Type B pancreatic cell (in vitro differentiated cells): ENCODE results near the gene CTAG1B. TPM values are rescaled to one million over a fixed set of nuclear protein-coding genes. Genes with fewer than 3 reads are reported as not detected.
"Not testable (repeated sequence)": the region's sequence is repeated elsewhere in the genome, so short reads cannot be mapped to it uniquely, and the experiment has no call there.

ENCODE experiments used
- DNase-seq: peaks from one replicate; pipeline ENCODE4 v3.0.0; 2021; ENCODE audit warnings: mixed read lengths; ENCODE audit not compliant: unreplicated experiment; ENCODE audit errors: extremely low spot score
- H3K27ac Mint-ChIP-seq: 2 replicates; pipeline ENCODE4 v1.8.0; 2021; ENCODE audit warnings: mild to moderate bottlenecking, mixed read lengths
- H3K27me3 Mint-ChIP-seq: 2 replicates; pipeline ENCODE4 v1.8.0; 2021; ENCODE audit warnings: mixed read lengths
- H3K36me3 Mint-ChIP-seq: 2 replicates; pipeline ENCODE4 v1.8.0; 2021; ENCODE audit warnings: mixed read lengths
- H3K4me1 Mint-ChIP-seq: one replicate; pipeline ENCODE4 v1.8.0; 2021; ENCODE audit warnings: mixed read lengths; ENCODE audit not compliant: unreplicated experiment
- H3K4me3 Mint-ChIP-seq: 2 replicates; pipeline ENCODE4 v1.8.0; 2021; ENCODE audit warnings: mild to moderate bottlenecking, mixed read lengths
- H3K9me3 Mint-ChIP-seq: 2 replicates; pipeline ENCODE4 v1.8.0; 2021; ENCODE audit warnings: mixed read lengths
- long read RNA-seq: library from polyadenylated mRNA; unstranded; transcript quantifications from one replicate; pipeline ENCODE4 v2.0.0, GENCODE V29; 2020
- total RNA-seq: library from RNA; stranded (reverse); gene quantifications from 2 replicates; pipeline ENCODE4 v1.2.1, GENCODE V29; 2021; ENCODE audit warnings: low replicate concordance
- TF ChIP-seq, protein P1 (sequence below): fragments of 200-600 bp; sonication (generic); conservative IDR thresholded peaks from 2 replicates; pipeline ENCODE4 v1.5.0; 2021; ENCODE audit warnings: antibody characterized with exemption, mild to moderate bottlenecking

The CTAG1B gene
- total RNA-seq = not detected in 2 replicates
- long read RNA-seq = 0 reads

DNA sequence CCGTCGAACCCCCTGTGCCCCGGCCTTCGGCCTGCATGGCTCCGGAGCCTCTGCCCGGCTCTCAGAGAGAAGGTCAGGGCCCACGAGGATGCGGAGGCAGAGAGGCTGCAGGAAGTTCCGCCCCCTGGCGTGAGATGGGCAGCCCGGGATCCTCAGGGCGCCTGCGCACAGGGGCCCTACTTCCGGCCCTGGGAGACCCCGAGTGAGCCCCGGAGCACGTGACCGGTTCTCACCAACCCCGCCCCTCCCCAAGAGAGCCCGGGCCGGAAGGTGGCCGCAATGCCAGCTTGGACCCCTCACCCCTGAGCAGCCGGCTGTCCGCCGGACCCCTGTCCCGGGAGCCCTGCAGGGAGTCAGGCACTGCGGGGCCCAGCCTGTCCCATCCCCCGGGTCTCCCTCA lies at the start of gene CTAG1B:
TSS of gene CTAG1B (minus strand) at position 101 of the 400 bp plus-strand sequence. CDS start at position 37, 64 bp downstream.
- not testable (repeated sequence) for H3K36me3 Mint-ChIP-seq, H3K27ac Mint-ChIP-seq, H3K9me3 Mint-ChIP-seq, H3K4me3 Mint-ChIP-seq, H3K4me1 Mint-ChIP-seq, DNase-seq, H3K27me3 Mint-ChIP-seq

DNA sequence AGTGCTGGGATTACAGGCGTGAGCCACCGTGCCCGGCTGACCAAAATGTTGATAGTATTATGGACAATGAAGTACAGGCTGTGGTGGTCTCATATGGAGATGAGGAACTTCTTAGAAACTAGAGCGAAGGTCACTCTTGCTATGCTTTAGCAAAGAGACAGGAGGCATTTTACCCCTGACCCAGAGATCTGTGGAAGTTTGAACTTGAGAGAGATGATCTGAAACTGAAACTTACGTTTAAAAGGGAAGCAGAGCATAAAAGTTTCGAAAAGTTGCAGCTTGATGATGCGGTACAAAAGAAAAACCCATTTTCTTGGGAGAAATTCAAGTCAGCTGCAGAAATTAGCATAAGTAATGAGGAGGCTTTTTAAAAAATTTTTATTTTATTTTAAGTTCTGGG lies 42.8 kb upstream of the CTAG1B start:
- no peaks in the 10 kb centered on the region for H3K4me1 Mint-ChIP-seq
- H3K27me3 Mint-ChIP-seq = no peaks in the 10 kb centered on the region
- H3K4me3 Mint-ChIP-seq = no peak overlapping the region
- no peak for DNase-seq
- no peaks in the 10 kb centered on the region for H3K36me3 Mint-ChIP-seq
- peaks cover 12% of the 10 kb centered on the region for H3K9me3 Mint-ChIP-seq
- no peak overlapping the region for H3K27ac Mint-ChIP-seq
- TF ChIP-seq, protein P1, sequence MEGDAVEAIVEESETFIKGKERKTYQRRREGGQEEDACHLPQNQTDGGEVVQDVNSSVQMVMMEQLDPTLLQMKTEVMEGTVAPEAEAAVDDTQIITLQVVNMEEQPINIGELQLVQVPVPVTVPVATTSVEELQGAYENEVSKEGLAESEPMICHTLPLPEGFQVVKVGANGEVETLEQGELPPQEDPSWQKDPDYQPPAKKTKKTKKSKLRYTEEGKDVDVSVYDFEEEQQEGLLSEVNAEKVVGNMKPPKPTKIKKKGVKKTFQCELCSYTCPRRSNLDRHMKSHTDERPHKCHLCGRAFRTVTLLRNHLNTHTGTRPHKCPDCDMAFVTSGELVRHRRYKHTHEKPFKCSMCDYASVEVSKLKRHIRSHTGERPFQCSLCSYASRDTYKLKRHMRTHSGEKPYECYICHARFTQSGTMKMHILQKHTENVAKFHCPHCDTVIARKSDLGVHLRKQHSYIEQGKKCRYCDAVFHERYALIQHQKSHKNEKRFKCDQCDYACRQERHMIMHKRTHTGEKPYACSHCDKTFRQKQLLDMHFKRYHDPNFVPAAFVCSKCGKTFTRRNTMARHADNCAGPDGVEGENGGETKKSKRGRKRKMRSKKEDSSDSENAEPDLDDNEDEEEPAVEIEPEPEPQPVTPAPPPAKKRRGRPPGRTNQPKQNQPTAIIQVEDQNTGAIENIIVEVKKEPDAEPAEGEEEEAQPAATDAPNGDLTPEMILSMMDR = no peak

DNA sequence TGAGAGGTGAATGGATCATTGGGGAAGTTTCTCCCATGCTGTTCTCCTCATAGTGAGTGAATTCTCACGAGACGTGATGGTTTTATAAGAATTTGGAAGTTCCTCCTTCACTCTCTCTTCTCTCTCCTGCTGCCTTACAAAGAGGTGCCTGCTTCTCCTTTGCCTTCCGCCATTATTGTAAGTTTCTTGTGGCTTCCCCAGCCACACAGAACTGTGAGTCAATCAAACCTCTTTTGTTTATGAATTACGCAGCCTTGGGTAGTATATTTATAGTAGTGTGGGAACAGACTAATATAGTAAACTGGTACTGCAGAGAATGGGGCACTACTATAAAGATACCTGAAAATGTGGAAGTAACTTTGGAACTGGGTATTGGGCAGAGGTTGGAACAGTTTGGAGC lies 42.1 kb upstream of the CTAG1B start:
- no peaks in the 10 kb centered on the region for H3K4me1 Mint-ChIP-seq
- peaks cover 12% of the 10 kb centered on the region for H3K9me3 Mint-ChIP-seq
- H3K36me3 Mint-ChIP-seq = no peaks in the 10 kb centered on the region
- no peak overlapping the region for H3K4me3 Mint-ChIP-seq
- H3K27ac Mint-ChIP-seq = no peak overlapping the region
- TF ChIP-seq, protein P1 = no peak
- DNase-seq = no peak
- H3K27me3 Mint-ChIP-seq = no peaks in the 10 kb centered on the region

DNA sequence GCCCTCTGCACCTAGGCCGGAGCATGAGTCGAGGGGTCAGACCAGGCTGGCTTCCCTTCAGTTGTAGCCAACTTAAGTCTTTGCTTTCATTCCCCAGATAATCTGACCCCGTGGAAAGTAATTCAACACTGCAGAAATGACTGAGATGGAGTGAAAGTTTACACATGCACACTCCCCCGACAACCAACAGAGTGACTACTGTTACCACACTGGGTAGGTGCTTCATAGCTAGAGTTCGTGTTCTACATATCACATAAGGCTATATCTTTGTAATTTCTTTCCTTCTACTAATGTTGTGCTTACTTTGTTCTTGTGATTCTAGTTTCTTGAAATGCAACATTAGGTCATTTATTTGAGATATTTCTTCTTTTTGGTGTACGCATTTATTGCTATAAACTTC lies 41.5 kb upstream of the CTAG1B start:
- Mint-ChIP-seq H3K27me3 (no peaks in the 10 kb centered on the region), H3K36me3 (no peaks in the 10 kb centered on the region), H3K9me3 (peaks cover 12% of the 10 kb centered on the region), H3K27ac (no peak overlapping the region), H3K4me3 (no peak overlapping the region), H3K4me1 (no peaks in the 10 kb centered on the region)
- DNase-seq = no peak
- TF ChIP-seq, protein P1 = no peak

DNA sequence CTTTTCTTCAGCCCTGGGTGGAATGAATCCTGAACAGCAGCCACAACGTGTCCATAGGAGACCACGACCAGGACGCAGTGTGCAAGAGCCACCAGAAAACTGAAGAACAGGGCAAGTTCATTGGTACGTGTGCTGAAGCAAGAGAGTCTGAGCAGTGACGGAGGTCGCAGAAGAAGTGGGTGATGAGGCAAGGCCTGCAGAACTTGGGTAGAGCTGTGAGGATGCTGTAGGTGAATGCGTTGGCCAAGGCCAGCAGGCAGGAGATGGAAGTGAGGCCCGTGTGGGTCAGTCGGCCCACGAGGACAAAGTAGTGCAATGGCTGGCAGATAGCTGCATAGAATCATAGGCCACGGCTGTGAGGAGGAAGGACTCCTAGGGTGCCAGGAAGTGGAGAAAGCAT lies 39.9 kb upstream of the CTAG1B start:
- Mint-ChIP-seq H3K9me3 (peaks cover 12% of the 10 kb centered on the region), H3K27me3 (no peaks in the 10 kb centered on the region), H3K36me3 (no peaks in the 10 kb centered on the region), H3K4me1 (no peaks in the 10 kb centered on the region), H3K4me3 (no peak overlapping the region), H3K27ac (no peak overlapping the region)
- TF ChIP-seq, protein P1 = no peak
- no peak for DNase-seq

DNA sequence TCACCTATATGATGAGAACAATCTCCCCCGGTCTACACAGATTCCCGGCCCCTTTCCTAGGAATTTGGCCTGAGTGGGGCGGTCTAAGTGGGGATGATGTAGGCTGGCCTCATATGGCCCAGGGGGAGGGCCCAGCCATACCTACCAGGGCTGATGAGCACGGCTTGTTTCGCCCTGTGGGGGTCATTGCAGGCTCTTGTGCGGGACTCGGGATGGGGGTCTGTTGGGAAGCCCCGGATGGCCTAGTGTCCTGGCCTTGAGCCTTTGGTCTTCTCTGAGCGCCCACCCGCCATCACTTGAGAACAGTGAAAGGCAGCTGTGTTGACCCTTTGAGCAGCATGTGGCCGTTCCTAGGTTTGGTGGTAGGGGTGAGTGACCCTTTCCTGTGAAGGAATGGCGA lies 39.1 kb upstream of the CTAG1B start:
- Mint-ChIP-seq H3K4me1 (no peaks in the 10 kb centered on the region), H3K27me3 (no peaks in the 10 kb centered on the region), H3K4me3 (no peak overlapping the region), H3K36me3 (no peaks in the 10 kb centered on the region), H3K27ac (no peak overlapping the region), H3K9me3 (peaks cover 5% of the 10 kb centered on the region)
- DNase-seq = no peak
- TF ChIP-seq, protein P1 = no peak
